Measurements from ENCODE around the gene CHST4.
"Not testable (repeated sequence)": the region's sequence is repeated elsewhere in the genome, so short reads cannot be mapped to it uniquely, and the experiment has no call there.

Gene CHST4

DNA sequence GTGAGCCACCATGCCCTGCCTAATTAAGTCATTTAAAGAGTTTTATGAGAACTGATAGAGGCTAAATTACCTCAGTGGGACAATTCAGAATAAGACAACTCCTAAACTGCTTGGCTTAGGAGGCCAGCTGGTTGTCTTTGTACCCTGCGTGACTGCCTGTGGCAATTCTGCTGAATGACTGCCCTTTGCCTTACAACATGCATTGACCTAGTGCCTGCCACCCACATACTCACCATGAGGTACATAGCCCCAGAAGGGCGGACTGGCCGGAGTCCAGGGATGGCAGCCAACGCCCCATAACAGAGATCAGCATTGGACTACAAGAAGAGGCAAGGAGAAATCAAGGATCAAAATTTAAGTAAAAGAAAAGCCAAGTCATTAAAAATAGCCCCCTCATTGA lies 43.4 kb downstream of the CHST4 start:
- FAIRE-seq = no peak

DNA sequence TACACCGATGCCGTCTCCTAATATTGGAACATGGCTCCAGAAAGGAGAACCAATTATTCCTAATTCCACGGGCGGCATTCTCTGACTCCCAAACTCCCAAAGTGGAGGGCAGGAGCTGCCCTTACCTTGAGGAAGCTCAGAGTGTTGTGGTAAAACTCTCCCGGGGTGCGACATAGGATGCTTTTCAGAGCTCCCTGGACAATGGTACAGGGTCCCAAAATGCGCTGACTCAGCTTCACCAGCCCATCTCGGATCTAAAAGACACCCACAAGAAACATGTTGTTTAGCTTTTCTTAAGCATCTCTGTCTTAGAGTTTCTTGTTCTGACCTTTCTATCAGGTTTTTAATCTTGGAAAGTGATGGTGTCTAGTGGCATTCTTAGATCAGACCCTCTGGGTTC lies 43.9 kb downstream of the CHST4 start:
- no peak for FAIRE-seq
- no peak for DNase-seq (ENCODE audit: low spot score)

More for the DNA sequence above, 43.4 kb downstream of the CHST4 start:
- DNase-seq (ENCODE audit: low spot score) = no peak

DNA sequence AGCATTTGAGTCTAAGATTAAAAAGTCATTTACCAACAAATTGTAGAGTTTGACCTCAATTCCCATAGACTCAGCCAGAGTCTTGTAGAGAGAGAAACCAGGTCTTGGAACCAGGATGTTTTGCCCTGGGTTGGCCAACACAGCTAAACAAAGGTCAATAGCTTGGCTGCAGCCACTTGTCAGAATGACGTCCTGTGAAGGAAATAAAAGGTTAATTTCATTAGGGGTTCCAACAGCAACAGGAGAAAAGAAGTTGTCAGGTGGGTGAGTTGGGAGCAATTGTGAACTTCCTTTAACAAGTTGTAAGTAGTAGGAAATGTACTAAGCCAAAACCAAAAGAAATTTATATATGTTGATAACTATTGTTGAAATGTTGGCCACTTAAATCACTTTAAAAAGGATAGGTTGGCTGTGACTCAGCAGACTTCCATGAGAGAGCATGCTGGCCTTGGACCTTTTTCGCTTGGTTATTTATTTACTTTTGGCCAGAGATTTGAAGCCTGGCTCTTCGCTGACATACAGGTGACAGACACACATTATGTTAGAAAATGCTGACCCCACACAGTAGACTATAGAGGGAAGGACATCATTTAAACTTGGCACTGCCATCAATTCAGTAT lies 46.4 kb downstream of the CHST4 start:
- DNase-seq (ENCODE audit: low spot score) = no peak
- no peak for FAIRE-seq

DNA sequence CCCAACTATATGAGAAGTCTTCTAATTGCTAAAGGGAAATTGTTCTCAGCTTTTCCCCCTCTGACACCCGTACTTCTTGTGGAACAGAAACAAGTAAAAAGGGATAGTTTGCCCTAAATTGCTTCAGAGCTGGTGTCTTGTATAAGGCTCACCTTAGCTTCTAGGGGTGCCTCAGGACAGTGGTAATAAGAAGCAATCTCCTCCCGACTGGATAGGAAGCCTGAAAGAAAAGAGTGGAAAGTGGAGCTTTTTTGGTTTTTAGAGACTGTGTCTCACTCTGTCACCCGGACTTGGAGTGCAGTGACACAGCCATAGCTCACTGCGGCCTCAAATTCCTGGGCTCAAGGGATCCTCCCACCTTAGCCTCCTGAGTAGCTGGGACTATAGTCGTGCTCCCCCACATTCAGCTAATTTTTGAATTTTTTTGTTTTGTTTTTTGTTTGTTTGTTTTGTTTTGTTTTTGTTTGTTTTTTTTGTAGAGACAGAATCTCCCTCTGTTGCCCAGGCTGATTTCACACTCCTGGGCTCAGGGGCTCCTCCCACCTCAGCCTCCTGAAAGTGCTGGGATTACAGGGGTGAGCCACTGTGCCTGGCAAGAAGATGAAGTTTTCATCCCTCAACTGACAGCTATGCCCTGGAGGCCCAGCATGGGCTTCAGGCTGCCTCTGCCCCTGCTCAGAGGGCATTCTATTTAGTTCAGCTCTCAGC lies 47.3 kb downstream of the CHST4 start:
- DNase-seq (ENCODE audit: low spot score) (no peak), FAIRE-seq (no peak)

DNA sequence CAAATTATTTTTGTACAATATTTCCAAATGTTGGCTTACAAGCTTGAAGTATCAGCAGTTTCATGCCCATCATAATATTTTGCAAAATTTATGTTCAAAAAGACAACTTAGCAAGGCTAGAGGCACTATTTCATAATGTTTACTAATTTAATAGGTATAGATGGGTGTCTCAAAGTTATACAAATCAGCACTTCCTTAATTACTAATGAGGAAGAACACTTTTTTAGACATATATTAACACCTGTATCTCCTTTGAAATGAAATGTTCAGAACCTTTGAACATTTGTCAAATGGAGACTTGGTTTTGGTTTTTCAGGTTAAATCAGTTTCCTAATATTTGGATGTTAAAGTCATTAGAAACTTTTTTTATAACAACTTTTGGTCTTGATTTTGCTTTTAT lies 48.5 kb downstream of the CHST4 start:
- FAIRE-seq (no peak), DNase-seq (ENCODE audit: low spot score) (no peak)

DNA sequence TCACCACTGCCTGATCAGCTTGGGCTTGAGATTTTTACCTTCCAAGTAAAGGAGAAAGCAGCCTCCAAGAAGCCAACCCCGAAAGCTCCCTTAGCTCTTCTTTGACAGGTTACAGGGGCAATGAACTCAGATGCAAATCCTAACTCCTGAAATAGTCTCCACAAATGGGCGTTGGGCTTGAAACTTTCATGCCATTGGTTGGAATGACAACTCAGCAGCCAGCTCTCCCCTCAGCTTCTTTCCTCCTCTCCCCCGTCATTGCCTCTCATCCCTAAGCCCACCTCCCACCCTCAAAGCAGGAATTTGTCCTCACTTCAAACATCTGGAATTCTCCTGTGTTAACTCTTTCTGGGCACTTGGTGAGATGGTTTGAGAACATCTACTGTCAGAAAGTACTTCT lies 50.7 kb downstream of the CHST4 start, which contains the start of gene TAT:
Gene TAT (minus strand): TSS at position 122 of the 400 bp plus-strand sequence. CDS start 677 bp downstream, outside the sequence.
- no peak for DNase-seq (ENCODE audit: low spot score)
- FAIRE-seq = no peak

DNA sequence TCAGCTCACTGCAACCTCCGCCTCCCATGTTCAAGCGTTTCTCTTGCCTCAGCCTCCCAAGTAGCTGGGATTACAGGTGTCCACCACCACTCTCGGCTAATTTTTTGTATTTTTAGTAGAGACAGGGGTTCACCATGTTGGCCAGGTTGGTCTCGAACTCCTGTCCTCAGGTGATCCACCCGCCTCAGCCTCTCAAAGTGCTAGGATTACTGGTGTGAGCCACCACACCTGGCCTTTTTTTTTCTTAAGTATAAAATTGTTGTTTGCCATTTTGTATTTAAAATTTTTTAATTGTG lies 56.3 kb downstream of the CHST4 start:
- DNase-seq (ENCODE audit: low spot score); FAIRE-seq: not testable (repeated sequence)

DNA sequence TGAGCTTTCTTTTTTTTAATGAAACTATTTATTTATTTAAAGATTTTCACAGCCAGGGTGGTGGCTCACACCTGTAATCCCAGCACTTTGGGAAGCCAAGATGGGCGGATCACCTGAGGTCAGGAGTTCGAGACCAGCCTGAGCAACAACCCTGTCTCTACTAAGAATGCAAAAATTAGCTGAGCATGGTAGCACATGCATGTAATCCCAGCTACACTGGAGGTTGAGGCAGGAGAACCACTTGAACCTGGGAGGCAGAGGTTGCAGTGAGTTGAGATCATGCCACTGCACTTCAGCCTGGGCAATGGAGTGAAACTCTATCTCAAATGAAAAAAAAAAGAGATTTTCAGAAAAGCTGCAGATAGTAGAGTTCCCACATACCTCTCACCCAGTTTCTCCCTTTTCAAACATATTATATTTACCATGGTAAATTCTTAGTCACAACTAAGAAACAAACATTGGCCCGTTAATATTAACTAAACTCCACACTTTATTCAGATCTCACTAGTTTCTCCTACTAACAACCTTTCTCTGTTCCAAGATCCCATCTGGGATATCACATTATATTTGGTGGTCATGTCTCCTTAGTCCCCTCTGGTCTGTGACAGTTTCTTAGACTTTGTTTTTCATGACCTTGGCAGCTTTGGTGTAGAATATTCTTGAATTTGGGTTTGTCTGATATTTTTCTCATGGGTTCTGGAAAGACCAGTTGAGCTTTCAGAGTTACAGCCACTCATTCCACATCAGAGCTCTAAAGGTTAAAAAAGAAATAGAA lies 58.5 kb downstream of the CHST4 start:
- no peak for FAIRE-seq
- DNase-seq (ENCODE audit: low spot score) = no peak

DNA sequence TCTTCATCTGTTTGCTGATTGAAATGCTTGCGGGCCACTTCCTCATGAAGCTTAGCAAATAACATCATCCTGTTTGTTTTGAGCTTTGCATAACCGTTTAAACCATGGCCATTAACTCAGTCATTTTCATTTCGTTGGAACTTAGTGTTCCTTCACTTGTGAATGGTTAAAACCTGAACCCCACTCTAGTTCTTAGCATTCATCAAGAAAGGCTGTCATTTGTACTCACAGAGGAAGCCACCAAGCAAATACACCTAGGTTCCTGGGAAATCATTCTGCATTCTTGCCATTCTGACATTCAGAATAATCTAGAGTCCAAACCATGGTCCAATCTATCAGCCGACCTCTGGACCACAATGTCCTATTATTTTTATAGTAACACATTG lies 59.1 kb downstream of the CHST4 start:
- no peak for FAIRE-seq
- DNase-seq (ENCODE audit: low spot score) = no peak

Measured in urothelium cell line (cell line).